Lower leg skin (tissue), 4 donors: ENCODE measurements around the gene CATSPERB. TPM values are rescaled to one million over a fixed set of nuclear protein-coding genes. Genes with fewer than 3 reads are reported as not detected.

Experiments
- DNase-seq, 2 donors: peaks; one replicate each; pipeline ENCODE4 v3.0.0-alpha.2; 2019; ENCODE audit warnings: low spot score in 2 of 2
- H3K4me3 ChIP-seq: fragments of 200-600 bp; sonication (generic); 2 replicates; pipeline ENCODE4 v1.5.1; 2017; ENCODE audit warnings: mild to moderate bottlenecking, low read depth; ENCODE audit not compliant: poor library complexity, severe bottlenecking
- POLR2A ChIP-seq, 2 donors: fragments of 450-650 bp; IDR thresholded peaks; one replicate each; pipeline ENCODE4 v1.6.1; 2016 to 2017; ENCODE audit warnings: antibody characterized with exemption in 2 of 2, mild to moderate bottlenecking in 1 of 2, moderate library complexity in 1 of 2
- WGBS, 2 donors: methylation state at CpG; one replicate each; pipeline ENCODE4 v1.1.5; 2018; 5-methylcytosine and 5-hydroxymethylcytosine counted together
- intact Hi-C: fragments of 100-400 bp; cut with DNase I; formaldehyde crosslinking; loops from one replicate; pipeline ENCODE4 v1.15.0; 2023; ENCODE audit warnings: low total_unique reads
- total RNA-seq, 4 donors: library from RNA; depleted of rRNA; stranded (reverse); fragments of >200 nt; gene quantifications; one replicate each; pipeline ENCODE4 v1.1.0, GENCODE V29; 2016
- TF ChIP-seq, protein P1 (sequence below), 3 donors: fragments of 450-650 bp; IDR thresholded peaks; one replicate each; pipeline ENCODE4 v1.5.1; 2016; ENCODE audit warnings: antibody characterized with exemption in 3 of 3, mild to moderate bottlenecking in 3 of 3, moderate library complexity in 2 of 3

Gene CATSPERB
- total RNA-seq, 4 donors from 2014 or later, result 0.21 to 1.3 (median 0.44) TPM

DNA sequence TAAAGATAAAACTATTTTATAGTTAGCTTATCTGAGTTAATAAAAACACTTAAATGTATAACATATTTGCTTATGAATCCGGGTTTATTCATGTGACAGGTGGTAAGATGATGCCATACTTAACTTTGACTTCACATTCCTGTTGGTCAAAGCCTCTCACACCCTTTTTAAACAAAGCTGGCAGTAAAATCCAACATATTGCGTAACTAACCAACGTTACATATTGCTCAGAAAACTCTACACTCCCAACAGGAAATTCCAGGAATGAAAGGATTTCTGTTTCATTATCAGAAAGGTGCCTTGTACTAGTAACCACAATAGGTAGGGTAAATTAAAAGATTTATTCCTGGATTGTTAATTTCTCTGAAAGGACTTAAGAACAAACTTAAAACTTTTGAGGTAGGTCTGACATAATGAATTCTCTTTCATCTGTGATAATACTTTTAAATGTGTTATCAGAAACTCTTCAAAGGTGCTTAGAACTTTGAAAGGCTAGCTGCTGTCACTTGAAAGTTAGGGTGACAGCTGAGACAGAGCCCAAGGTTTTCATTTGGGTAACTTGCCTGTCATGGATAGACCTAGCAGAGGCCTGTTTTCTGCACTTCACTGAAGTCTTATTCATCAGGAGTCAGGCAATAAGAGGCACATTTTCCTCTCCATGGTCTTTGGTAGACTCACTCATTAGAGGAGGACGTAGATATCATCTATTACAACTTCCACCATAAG is 23.8 kb upstream of the CATSPERB start:
- 31 to 37% methylated on average over 4 of the region's 4 CpGs for WGBS, 2 donors
- intact Hi-C loops, result no loop called here
- no peak for DNase-seq
- TF ChIP-seq POLR2A (IDR thresholded peaks at IDR 0.05), result no peak
- TF ChIP-seq, protein P1, sequence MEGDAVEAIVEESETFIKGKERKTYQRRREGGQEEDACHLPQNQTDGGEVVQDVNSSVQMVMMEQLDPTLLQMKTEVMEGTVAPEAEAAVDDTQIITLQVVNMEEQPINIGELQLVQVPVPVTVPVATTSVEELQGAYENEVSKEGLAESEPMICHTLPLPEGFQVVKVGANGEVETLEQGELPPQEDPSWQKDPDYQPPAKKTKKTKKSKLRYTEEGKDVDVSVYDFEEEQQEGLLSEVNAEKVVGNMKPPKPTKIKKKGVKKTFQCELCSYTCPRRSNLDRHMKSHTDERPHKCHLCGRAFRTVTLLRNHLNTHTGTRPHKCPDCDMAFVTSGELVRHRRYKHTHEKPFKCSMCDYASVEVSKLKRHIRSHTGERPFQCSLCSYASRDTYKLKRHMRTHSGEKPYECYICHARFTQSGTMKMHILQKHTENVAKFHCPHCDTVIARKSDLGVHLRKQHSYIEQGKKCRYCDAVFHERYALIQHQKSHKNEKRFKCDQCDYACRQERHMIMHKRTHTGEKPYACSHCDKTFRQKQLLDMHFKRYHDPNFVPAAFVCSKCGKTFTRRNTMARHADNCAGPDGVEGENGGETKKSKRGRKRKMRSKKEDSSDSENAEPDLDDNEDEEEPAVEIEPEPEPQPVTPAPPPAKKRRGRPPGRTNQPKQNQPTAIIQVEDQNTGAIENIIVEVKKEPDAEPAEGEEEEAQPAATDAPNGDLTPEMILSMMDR (IDR thresholded peaks at IDR 0.05), result no peak
- no peak overlapping the region for H3K4me3 ChIP-seq

DNA sequence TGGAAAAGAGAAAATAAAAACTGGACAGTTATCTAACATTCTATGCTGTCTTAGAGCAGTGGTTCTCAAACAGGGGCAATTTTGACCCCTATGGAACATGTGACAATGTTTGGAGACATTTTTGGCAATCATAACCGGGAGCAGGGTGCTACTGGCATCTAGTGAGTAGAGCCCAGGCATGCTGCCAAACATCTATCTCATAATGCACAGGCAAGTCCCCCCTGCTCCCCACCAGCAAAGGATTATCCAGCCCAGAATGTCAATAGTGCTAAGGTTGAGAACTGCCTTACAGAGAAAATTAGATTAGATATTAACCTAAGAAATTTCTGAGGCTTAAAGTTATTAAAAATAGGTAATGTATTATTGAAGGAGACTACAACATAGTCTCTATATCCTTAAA is 22.9 kb upstream of the CATSPERB start:
- no peak overlapping the region for H3K4me3 ChIP-seq
- DNase-seq, result no peak
- intact Hi-C loops, result no loop called here
- 24 to 42% methylated on average over 1 of the region's 1 CpG for WGBS, 2 donors
- TF ChIP-seq, protein P1 (IDR thresholded peaks at IDR 0.05), result no peak
- no peak for TF ChIP-seq POLR2A (IDR thresholded peaks at IDR 0.05)

DNA sequence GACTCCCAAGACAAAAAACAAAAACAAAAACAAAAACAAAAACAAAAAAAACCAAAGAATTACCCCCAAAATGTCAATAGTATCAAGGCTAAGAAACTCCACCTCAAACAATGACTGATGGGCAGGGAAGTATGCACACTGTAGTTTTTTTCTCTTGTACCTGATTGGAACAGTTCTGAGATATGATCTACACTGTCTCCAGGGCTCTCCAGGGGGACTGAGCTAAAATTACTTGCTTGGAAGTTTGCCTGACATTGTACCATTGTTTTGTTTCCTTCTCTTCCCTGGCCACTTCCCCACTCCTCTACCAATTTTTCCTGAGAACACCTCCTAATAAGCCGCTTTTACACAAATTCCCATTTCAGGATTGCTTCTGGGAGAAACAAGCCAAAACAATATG is 22.3 kb upstream of the CATSPERB start:
- TF ChIP-seq, protein P1 (IDR thresholded peaks at IDR 0.05), result no peak
- no peak for TF ChIP-seq POLR2A (IDR thresholded peaks at IDR 0.05)
- WGBS, 2 donors, result 87 to 90% methylated on average over 1 of the region's 1 CpG
- DNase-seq, result no peak
- intact Hi-C loops, result no loop called here
- no peak overlapping the region for H3K4me3 ChIP-seq

DNA sequence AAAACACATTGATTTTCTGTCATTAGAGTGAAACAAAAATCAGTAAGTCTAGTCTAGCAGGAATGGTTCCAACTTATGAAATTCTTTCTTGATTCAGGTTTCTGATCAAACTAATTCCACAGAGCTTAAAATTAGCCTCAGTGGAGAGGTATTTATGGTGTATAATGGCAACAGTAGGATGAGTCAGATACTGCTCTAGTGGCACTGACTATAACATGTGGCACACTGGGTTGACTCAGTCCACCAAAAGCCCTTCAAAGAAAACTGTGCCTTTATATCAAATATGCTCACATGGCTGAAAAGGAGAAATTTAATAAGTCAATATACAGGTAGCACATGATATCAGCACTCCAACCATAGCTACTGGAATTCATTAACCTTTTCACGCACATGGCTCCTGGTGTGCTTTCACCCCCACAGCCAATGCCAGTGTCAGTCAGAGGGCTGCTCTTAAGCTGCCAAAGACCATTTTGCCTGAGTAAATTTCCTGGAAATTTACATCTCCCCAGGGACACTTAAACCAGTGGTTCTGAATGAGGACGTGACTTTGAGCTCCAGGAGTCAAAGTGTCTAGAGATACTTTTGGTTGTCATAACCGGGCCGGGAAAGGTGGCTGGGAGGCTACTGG is 21.7 kb upstream of the CATSPERB start:
- DNase-seq, result no peak
- 66 to 71% methylated on average over 4 of the region's 4 CpGs for WGBS, 2 donors

DNA sequence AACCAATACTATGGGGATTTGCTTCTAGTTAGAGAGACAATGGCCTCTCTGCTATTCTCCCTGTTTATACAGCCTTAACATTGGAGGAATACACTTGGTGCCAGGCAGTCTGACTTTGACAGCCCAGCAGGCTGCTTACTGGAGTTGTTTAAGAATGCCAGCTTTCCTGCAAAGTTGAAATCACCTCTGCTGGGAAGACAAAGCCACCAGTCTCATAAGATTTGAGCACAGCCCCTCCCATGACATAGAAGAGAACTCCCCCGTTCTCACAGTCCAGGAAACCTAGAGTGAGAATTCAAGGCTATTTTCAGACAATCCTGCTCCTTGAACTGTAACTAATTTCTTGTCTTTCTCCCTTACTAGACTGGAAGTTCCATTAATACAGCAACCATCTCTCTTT is 21.1 kb upstream of the CATSPERB start:
- TF ChIP-seq, protein P1 (IDR thresholded peaks at IDR 0.05), result no peak
- TF ChIP-seq POLR2A (IDR thresholded peaks at IDR 0.05), result no peak
- 52 to 57% methylated on average over 1 of the region's 1 CpG for WGBS, 2 donors
- no peak overlapping the region for H3K4me3 ChIP-seq
- no peak for DNase-seq
- intact Hi-C loops, result no loop called here

More for the DNA sequence above, 21.7 kb upstream of the CATSPERB start:
- intact Hi-C loops, result no loop called here
- TF ChIP-seq POLR2A (IDR thresholded peaks at IDR 0.05), result no peak
- TF ChIP-seq, protein P1 (IDR thresholded peaks at IDR 0.05), result no peak
- no peak overlapping the region for H3K4me3 ChIP-seq
